Vagina (tissue), 2 donors: Measurements from ENCODE around the gene MTA3.

ENCODE experiments used
- CTCF ChIP-seq, 3 experiments: fragments of 450-650 bp in 2 of 3; fragments of 200-600 bp in 1 of 3; sonication (generic) in 1 of 3; IDR thresholded peaks; one replicate each; pipeline ENCODE4 v1.5.1; 2017 to 2019; ENCODE audit warnings: antibody characterized with exemption in 3 of 3, mild to moderate bottlenecking in 2 of 3, moderate library complexity in 2 of 3
- POLR2AphosphoS5 ChIP-seq, 2 donors: sonication (generic); formaldehyde crosslinking; IDR thresholded peaks; one replicate each; pipeline ENCODE4 v1.9.0; 2017; ENCODE audit warnings: antibody characterized with exemption in 2 of 2, mild to moderate bottlenecking in 2 of 2, low read depth in 1 of 2; ENCODE audit not compliant: insufficient read depth in 1 of 2

DNA sequence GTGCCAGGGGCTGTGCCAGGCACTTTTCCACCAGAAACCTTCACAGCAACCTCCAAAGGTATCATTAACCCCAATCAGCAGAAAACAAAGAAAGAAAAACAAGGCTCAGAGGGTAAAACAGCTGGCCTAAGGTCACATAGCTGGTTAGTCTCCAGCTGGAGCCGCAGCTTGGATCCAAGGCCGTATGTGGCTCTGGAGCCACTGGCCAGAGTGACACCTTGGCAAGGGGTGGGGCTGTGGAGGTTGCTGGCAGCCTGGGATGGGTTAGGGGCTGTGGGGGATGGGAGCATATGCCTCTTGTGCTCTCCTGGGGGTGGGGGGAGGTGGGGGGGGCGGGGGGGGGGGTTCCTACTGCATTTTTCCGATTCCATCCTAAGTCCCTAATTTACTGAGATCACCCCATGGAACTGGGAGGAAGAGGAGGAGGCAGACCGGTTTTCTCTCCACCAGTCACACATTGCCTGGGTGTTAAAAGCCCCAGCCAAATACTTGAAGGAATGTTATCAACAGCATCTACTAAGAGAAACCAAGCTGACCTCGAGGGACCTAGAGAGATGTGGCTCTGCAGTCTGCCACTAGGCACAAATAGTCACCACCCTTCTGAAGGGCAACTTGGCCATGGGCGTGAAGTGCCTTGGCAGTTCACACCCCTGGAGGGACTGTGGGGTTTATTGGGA is 215.9 kb downstream of the MTA3 start:
- TF ChIP-seq CTCF (IDR thresholded peaks at IDR 0.05) (no peak), POLR2AphosphoS5 (IDR thresholded peaks at IDR 0.05; ENCODE audit: insufficient read depth in 1 of 2, low read depth in 1 of 2) (no peak)
